Keratinocyte (primary cell): ENCODE results near the gene CISD3.

Source experiments
- CTCF ChIP-seq, 3 experiments: IDR thresholded peaks in 1 of 3; conservative IDR thresholded peaks in 1 of 3; optimal IDR thresholded peaks in 1 of 3; 2 replicates in 2 of 3; 3 replicates in 1 of 3; pipeline versions ENCODE3 to v1.5.1; 2011; ENCODE audit warnings: low read length in 3 of 3, mild to moderate bottlenecking in 3 of 3, moderate library complexity in 2 of 3, control low read depth in 1 of 3, inconsistent platforms in 1 of 3; ENCODE audit not compliant: insufficient read depth in 2 of 3; ENCODE audit errors: extremely low read depth in 1 of 3
- EZH2 ChIP-seq: IDR thresholded peaks from one replicate; pipeline ENCODE4 v1.6.1; 2012; ENCODE audit warnings: inconsistent platforms, mild to moderate bottlenecking, low read length, moderate library complexity

GRCh38 chr17:38748149-38748891 is 18.2 kb downstream of the CISD3 start, which contains the start of gene PCGF2:
- no peak for TF ChIP-seq EZH2
- TF ChIP-seq CTCF (optimal IDR thresholded peaks at IDR 0.05 in 1 of 3, IDR thresholded peaks at IDR 0.05 in 1 of 3, conservative IDR thresholded peaks at IDR 0.05 in 1 of 3; ENCODE audit: extremely low read depth in 1 of 3, insufficient read depth in 2 of 3, low read length in 3 of 3): no peak
